ENCODE results near the gene ZNHIT1.
A peak's percentile ranks its signal among the peaks of the same experiment; 100 is the strongest.

The ZNHIT1 gene

DNA sequence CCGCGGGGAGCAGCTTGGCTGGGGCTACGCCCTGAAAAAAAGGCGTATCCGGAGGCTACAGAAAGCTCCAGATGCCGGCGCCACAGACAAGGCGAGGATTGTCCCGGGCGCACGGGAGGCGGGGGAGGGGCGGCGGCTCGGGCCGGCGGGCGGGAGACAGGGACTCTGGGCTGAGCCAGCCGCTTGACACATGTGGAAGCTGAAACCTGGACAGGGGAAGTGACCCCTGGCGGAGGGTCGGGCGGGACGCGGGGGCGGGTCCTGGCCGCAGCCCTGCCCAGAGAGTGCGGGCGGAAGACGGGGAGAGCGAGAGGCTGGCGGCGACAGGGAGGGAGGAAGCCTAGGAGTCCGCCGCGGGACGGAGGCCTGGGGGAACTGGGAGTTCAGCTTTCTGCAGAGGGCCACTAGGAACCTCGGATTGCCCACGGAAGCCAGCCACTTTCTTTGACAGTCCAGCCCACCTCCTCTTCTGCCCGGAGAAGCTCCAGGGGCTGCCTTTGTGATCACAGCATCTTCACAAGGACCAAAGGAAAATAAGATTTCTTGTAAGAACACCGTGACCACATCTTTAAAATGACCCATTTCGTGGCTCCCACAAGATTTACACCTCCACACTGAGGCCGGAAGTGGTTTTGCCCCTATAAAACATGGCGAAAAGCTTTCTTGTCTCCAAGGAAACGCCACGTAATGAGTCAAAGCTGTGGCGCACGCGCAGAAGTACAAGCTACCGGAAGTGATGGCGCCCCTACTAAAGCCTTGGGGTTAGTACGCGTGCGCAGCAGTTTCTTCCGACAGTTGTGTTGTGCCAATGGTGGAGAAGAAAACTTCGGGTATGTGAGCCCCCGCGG, at the start of gene ZNHIT1, which contains the start of gene PLOD3:
TSS of gene ZNHIT1 (plus strand) at position 778 of the 848 bp plus-strand sequence. CDS start at position 809, 31 bp downstream.
TSS of gene PLOD3 (minus strand) at position 194 of the 848 bp plus-strand sequence. CDS start 307 bp downstream, outside the sequence.
- DNase-seq (ENCODE audit: low read depth in 2 of 2) = peak; percentile 87 to 91

DNA sequence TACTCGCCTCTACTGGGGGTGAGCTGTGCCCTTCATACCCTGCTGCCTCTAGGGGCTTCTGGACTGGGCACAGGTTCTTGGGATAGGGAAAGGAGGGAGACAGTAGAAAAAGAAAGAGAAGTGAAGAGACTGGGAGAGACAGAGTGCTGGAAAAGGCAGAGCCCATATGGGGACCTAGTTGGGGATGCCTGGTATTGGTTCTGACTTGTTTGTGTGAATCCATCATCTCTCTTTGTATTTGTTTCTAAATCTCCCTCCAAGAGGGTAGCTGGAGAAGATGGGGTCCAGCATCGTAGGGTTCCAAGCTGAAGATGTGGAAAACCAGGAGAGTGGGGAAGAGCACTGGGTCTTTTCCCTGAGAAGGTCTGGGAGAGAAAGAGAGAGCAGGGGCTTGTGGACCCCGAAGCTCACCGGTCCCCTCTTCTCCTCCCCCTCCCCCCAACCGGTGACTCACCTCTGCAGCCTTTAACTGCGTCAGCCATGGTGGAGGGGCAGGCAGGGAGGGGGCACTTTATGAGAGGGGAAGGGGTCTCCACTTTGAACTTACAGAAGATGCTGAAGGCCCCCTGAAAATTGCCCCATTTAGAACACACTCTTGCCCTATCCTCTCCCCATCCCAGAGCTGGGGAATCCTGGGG, 49.4 kb upstream of the ZNHIT1 start:
- DNase-seq (ENCODE audit: low read depth in 2 of 2) = no peak

DNA sequence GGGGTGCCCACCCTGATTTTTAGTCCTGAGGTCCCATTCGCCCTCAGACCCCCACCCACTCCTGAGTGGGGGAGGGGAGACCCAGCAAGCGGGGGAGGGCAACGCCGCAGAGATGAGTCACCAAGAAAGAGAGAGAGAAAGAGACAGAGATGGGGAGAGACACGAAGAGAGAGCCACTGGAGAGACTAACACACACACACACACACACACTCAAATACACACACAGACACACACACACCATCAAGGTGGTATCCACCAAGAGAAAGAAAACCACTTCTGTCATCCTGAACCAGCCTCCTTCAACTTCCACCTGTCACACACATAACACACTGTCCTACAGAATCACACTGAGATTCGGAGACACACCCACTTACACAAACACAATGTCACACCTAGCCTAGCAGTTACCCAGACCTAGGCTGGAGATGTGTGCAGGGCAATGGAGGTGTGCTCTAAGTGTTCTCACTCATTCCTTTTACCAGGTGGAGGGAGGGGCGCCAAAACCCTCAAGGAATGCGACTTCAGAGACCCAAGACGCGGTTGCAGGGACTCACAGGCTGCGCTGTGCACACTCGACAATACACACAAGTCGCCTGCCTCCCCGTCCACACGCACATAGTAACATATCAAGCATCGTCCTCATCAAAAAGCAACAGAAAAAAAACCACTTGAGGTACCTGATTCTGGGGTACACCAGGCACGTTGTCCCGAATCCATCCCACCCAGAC, 48.7 kb upstream of the ZNHIT1 start:
- DNase-seq (ENCODE audit: low read depth in 2 of 2) = no peak

DNA sequence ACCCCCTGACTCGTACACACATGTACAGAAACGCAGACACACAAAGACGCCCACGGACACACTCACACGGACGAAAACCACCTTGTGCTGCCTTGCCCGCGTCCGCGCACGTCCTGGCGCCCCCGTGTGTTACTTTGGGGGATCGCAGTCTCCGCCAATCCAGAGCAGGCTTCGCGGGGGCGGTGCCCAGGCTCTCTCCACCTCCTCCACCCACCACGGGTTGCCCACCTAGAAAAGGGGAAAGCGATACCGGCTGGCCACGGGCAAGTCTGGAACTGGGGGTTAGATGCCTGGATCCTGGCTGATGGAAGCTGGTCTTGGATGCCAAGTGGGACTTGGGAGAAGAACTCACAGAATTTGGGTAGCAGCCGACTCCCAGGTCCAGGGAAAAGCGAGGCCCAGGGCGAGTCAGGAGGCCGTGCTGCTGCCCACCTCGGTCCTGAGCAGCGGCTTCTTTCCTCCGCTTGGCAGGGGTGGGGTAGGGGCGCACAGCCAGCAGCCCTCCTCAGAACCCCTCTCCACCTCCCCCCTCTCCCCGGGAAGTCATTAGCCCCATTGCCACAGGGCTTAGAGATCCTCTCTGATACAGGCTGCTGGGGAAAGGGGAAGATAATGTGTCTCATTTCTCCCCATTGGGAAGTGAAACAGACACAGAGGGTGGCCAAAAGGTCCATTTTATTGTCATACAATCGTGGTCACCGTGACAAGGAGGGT, 48.0 kb upstream of the ZNHIT1 start:
- peak; percentile 65 to 71 for DNase-seq (ENCODE audit: low read depth in 2 of 2)

DNA sequence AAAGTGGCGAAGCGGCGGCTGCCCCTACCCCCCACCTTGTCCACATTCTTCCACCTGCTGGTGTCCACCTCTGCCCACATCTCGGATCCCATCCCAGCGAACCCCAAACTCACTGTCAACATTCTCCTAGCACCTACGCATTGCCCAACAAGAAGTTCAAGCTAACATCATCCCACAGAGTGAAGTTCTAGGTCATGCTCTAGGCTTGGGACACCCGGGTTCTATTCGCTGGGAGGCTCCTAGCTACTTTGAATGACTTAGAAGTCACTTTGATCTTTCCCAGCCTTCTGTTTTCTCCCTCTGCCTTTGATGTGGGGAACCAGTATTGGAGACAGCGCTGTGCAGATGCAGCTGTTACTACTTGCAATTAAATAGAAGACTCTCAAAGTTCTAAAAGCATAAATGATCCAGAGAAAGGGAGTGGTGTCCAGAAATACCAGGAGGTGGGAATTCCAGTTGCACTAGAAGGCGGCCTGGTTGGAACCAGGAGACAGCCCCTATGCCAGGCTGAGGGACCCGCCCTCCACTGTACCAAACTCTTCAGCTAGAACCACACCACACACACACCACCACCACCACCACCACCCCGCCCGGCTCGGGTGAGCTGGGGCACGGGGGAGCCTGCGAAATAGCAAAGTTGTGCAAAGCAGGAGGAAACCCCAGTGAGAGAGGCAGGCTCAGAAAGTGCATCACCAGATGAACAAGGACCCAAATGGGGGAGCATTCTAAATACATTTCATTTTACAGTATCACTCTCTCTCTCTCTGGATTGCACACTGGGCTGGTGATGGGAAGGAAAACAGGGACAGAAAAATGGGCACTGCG, 47.1 kb upstream of the ZNHIT1 start:
- DNase-seq (ENCODE audit: low read depth in 2 of 2) = no peak

DNA sequence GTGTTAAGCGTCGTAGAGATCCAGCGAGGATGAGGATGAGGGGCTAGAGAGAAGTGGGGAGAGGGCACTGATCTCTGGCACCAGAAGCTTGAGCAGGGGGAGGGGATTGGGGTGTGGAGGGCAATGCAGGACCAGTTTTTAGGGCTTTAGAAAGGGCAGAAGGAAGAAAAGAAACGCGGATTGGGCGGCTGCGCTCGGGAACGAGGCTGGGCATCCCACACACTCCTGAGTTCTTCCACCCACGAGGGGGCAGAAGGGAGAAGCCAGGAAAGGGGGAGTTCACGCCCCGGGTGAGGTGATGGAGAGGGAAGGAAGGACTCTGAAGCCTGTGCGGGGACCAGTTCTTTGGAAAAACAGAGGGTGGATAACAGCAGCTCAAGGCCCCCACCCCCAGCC, 46.5 kb upstream of the ZNHIT1 start:
- no peak for DNase-seq (ENCODE audit: low read depth in 2 of 2)

DNA sequence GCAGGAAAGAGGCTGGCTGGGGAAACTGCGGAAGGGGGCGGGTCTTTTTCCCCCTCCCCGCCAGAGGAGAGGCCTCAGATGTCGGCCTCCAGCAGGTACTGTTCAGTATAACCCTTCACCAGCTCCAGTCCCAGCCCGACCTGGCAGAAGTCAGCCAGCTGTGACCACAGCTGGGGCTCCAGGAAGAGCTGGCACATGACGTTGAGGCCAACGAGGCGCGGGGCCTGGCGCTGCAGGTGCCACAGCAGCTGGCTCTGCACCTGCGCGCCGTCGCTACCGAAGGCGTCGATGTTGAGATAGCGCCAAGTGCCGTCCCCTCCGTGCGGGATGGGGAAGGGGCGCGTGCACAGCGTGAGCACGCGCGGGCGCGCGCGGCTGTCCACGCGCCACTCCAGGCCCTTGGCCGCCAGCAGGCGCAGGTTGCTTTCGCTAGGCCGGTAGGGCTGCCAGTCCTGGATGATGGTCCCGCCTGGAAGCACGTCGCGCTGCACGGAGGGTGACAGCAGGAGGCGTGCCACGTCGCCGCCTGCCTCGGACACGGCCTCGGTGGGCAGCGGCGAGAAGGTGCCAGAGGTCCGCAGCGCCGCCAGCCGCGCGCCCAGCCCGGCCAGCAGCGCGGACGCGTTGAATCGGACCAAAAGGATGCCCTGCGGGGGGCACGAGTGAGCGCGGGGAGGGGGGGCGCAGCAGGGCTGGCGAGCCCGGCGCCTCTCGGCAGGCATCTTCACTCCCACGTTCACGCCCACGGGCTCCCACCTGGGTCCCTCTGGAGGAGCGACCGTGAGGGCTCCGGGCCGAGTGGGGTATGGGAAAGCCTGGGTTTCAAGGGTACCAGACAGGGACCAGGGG, 45.7 kb upstream of the ZNHIT1 start:
- no peak for DNase-seq (ENCODE audit: low read depth in 2 of 2)

DNA sequence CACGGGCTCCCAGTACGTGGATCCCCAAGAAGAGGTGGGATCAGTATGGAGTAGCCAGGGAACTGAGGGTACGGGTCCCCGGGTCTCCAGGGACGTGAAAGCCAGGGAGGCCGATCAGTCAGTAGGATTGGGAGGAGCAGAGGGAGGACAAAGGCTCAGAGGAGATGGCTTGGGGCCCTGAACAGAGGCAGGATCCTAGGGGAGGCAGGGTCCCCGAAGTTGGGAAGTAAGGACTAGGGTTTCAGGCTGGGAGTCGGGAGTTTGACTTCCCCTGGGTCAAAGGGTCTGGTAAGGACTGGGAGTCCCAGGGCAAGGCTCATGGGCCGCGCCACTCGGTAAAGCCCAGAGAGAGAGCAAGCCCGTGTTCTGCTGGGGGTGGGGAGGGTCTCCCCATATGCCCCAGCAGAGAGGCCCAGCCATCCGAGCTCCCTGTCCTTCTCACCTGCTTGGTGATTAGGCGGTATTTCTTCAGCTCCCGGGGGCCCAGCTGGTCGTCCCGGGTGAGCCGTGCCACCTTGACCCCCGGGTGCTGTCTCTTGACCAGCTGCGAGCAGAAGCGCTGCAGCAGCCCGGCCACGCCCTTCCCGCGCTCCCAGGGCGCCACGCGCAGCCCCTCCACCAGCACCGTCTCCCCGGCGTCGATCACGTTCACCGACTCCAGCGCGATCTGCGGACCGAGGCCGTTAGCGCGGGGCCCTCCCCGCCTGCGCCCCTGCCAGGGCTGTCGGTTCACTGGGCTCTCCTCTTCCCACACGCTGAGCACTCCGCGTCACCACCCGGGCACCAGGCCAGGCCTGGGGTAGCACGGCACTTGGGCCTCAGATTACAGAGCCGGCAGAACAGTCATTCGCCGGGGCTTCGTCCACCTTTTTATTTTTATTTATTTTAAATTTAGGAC, 44.9 kb upstream of the ZNHIT1 start:
- DNase-seq (ENCODE audit: low read depth in 2 of 2) = no peak

DNA sequence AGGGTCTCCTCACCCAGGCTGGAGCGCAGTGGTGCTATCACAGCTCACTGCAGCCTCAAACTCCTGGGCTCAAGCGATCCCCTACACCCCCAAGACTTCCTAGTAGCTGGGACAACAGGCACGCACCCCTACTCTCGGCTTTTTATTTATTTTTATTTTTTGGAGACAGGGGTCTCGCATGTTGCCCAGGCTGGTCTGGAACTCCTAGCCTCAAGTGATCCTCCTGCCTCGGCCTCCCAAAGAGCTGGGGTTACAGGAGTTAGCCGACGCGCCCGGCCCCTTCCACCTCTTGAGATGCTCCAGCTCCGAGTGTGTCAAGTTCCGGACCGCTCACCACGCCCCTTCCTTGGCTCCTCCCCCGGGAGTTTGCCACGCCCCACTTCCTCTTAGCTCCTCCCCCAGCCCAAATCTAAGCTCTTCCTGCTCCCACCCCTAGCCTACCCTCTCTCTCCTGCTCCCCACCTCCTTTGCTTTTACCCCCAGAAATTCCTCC, 44.2 kb upstream of the ZNHIT1 start:
- DNase-seq (ENCODE audit: low read depth in 2 of 2) = peak; percentile 44 to 58

DNA sequence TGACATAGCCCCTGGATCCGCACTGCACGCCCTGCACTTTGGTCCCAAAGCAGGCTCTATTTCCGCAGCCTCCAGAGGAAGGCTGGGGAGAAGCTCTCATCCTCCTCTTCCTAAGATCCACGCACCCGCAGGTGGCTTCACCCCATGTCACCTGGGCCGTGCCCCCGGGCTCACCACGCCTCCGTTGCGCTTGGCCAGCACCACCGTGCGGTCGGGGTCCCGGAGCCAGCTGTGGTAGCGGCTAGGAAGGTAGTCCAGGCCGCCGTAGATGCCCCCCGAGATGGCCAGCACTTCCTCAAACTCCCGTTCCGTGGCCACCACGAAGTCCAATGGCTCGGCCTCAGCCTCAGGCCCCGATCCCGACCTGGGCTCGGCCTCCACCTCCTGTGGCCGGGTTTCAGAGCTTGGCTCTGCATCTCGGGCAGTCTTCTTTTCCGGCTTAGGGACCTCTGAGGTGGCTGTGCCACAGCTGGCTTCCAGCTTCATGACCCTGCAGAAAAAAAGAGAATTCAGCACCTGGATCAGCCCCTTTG, 43.6 kb upstream of the ZNHIT1 start:
- DNase-seq (ENCODE audit: low read depth in 2 of 2) = no peak

DNA sequence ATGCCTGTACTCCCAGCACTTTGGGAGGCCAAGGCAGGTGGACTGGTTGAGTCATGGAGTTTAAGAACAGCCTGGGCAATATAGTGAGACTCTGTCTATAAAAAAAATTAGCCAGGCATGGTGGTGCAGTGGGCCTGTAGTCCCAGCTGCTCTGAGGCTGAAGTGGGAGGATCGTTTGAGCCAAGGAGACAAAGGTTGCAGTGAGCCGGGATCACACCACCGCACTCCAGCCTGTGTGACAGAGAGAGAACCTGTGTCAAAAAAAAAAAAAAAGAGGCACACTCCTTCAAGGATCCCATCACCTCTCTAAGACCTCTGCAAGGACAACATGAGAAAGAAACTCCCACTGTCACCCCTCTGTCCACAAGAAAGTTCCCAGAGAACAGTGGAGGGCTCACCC, 42.3 kb upstream of the ZNHIT1 start:
- no peak for DNase-seq (ENCODE audit: low read depth in 2 of 2)

DNA sequence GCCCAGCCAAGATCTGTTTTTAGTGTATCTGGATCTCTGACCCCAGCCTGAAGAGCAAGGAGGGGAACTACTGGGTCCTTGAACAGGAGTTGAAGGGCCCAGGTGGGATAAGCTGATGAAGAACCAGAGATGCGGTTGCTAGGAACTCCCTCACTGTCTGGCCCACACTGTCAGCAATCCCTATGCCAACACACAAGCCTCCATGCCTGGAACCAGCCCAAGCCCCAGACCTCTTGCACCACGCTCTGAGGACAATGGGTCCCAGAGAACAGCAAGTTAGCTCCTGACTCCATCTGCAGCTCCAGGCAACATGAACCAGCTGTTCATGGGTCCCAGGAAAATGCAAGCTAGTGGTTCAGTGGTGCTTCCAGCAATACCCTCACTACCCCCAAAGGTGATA, 40.3 kb upstream of the ZNHIT1 start:
- no peak for DNase-seq (ENCODE audit: low read depth in 2 of 2)

DNA sequence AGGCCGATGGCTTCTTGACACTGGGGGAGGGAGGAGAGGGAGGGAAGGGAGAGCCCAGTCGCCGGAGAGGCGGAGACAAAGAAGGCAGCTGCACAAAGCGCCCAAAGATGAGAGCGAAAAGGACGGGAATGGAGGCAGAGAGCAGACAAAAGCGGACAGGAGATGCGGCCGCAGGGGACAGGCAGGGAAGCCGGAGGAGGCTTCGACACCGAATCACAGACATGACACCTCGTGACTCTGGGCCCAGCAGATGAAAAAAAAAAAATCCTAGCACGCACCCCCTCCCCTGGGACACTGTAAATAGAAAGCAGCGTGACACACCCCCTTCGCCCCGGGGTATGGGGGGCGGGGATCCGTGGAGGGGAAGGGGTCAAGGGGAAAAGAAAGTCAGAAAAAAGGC, 38.8 kb upstream of the ZNHIT1 start:
- no peak for DNase-seq (ENCODE audit: low read depth in 2 of 2)

DNA sequence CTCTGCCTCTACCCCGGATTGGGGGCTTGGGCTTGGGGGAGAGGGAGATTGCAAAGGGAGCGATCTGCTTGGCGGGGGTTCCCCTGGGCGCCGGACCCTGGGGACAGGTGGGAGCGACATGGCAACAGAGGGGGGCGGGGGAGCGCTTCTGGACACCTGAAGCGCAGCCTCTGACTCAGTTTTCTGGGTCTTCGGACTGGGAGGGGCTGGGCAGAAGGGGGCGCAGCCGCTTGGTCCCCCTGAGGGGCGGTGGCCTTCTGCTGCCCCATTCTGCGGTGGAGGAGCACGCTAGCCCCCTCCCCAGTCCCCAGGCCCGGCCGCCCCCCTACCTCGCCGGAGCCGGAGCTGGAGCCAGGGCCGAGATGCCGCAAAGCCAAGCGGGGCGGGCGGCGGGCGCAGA, 38.3 kb upstream of the ZNHIT1 start:
- no peak for DNase-seq (ENCODE audit: low read depth in 2 of 2)

DNA sequence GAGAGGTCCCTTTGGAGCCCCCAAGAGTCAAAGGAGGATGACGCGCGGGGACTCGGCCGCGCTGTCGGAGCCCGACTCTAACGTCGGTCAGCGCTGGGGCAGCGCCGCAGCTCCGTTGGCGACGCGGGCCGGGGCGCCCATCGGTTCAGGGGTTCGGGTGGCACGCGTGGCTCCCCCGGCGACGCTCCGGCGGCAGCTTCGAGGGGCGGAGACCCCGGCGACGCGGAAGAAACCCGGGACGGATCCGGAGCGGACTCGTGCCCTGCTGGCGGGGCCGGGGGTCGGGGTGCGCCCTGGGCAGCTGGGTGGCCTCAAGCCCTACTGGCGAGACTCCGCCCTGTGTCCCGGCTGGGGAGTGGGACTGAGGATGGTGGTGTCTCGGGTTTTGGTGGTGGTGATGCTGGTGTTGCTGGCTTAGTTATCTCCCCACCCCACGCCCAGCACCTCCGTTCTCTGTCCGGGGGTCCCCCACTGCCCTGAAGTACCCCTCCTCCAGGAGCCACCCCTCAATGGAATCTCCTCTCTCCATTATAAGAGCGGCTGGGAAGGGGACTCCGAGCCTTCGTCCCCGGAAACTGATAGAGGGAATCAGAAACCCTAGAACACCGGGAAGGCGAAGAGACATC, 37.7 kb upstream of the ZNHIT1 start, which contains the start of gene NAT16:
TSS of gene NAT16 (minus strand) at position 164 of the 626 bp plus-strand sequence. CDS start 5,486 bp downstream, outside the sequence.
- no peak for DNase-seq (ENCODE audit: low read depth in 2 of 2)

DNA sequence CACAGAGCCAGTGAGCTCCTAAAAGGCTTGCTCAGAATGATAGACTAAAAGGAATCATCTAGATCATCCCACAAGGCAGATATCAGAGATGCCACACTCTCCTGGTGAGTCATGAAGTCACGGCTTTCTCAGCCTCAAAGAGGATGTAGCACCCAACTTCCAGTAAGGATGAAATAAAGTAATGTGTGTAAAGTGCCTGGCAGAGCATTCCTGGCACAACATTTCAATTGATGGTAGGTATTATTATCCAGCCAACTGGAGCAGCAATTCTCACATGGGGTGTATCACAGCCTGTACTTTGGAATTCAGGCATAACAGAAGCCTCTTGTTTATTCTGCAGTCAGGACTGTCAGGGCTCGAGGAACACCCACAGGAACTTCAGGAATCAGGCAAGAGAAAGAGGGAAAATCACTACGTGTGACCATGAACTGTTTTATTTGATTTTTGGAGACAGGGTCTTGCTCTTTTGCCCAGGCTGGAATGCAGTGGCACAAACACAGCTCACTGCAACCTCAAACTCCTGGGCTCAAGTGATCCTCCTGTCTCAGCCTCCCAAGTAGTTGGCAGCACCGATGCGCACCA, 32.6 kb upstream of the ZNHIT1 start:
- no peak for DNase-seq (ENCODE audit: low read depth in 2 of 2)

DNA sequence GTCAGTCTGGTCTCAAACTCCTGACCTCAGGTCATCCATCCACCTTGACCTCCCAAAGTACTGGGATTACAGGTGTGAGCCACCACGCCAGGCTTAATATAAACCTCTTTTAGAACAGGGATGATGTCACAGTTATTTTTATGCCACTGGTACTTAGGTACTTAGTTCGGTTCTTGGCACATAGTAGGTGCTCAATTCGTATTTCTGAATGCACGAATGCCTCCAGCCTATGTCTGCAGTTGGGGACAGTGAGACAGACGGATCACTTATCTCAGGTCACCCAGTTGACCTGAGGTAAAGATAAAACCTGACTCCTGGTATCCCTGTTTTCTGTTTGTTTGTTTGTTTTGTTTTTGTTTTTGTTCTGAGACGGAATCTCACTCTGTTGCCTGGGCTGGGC, 31.8 kb upstream of the ZNHIT1 start:
- DNase-seq (ENCODE audit: low read depth in 2 of 2) = no peak
